Measurements from ENCODE around the gene RGL1. TPM values are rescaled to one million over a fixed set of nuclear protein-coding genes. Genes with fewer than 3 reads are reported as not detected.

The RGL1 gene
- total RNA-seq, 1 donor from 2014 or later: 2.2 TPM

Other genes starting within 250 kb of the RGL1 start
- 2.2 and 2.6 TPM in 2 replicates for gene NCF2, start 214.7 kb upstream of the RGL1 start, total RNA-seq
- gene ARPC5, start 169.3 kb upstream of the RGL1 start, total RNA-seq: 160 and 169 TPM in 2 replicates
- not detected in 2 replicates for gene APOBEC4, start 151.8 kb upstream of the RGL1 start, total RNA-seq
- gene COLGALT2, start 232.6 kb downstream of the RGL1 start, total RNA-seq: 0.59 and 0.74 TPM in 2 replicates
- 35.1 TPM in 2 replicates for gene TSEN15, start 246.6 kb downstream of the RGL1 start, total RNA-seq